Panc1 (cell line): ENCODE data around the gene CYP26B1. TPM values are rescaled to one million over a fixed set of nuclear protein-coding genes. Genes with fewer than 3 reads are reported as not detected.

Experiments used
- ATAC-seq: fragments of 200-7000 bp; cut with Tn5 transposase; 2 replicates; pipeline ENCODE4 v1.9.1; 2020; ENCODE audit warnings: mild to moderate bottlenecking, moderate library complexity
- BruUV-seq: library from RNA; stranded (reverse); fragments of 400-500 nt; replicated peaks from 2 replicates; lab custom pipeline; 2021; lab: Mats Ljungman, UMichigan
- CTCF ChIA-PET: fragments of 300-600 bp; sonication (Branson Sonifier 250); formaldehyde crosslinking; loops from one replicate; lab custom pipeline; 2022; ENCODE audit warnings: antibody characterized with exemption; lab: Charles Lee
- POLR2A ChIA-PET: fragments of 300-600 bp; sonication (Branson Sonifier 250); formaldehyde crosslinking; loops from one replicate; lab custom pipeline; 2022; ENCODE audit warnings: antibody characterized with exemption; lab: Charles Lee
- DNase-seq: peaks from one replicate; pipeline ENCODE4 v3.0.0-alpha.2; 2010; ENCODE audit warnings: low read depth, low spot score
- H3K27ac ChIP-seq: 2 replicates; pipeline ENCODE4 v1.5.1; 2011; ENCODE audit warnings: mild to moderate bottlenecking, low read length, inconsistent platforms
- H3K27me3 ChIP-seq: fragments of 200-500 bp; sonication (Bioruptor generic); 2 replicates; pipeline ENCODE4 v1.6.0; 2014; ENCODE audit warnings: low read length, inconsistent platforms; ENCODE audit not compliant: control insufficient read depth, insufficient read depth
- H3K36me3 ChIP-seq: fragments of 200-500 bp; sonication (Bioruptor generic); 2 replicates; pipeline ENCODE4 v1.5.1; 2014; ENCODE audit warnings: inconsistent platforms, mild to moderate bottlenecking, low read length, moderate library complexity; ENCODE audit not compliant: control insufficient read depth, insufficient read depth
- H3K4me1 ChIP-seq: 2 replicates; pipeline ENCODE4 v1.5.1; 2011; ENCODE audit warnings: inconsistent platforms, mild to moderate bottlenecking, low read length, moderate library complexity; ENCODE audit not compliant: control insufficient read depth, insufficient read depth
- H3K4me3 ChIP-seq, 2 experiments: 2 replicates each; pipeline ENCODE4 v1.5.1; 2011 to 2012; ENCODE audit warnings: low read depth in 2 of 2, low read length in 2 of 2, mild to moderate bottlenecking in 2 of 2, inconsistent platforms in 1 of 2, moderate library complexity in 1 of 2
- H3K9me3 ChIP-seq: fragments of 200-500 bp; sonication (Bioruptor generic); 2 replicates; pipeline ENCODE4 v1.5.1; 2014; ENCODE audit warnings: low read depth, mild to moderate bottlenecking, inconsistent platforms, low read length, moderate library complexity; ENCODE audit not compliant: control insufficient read depth, insufficient read depth
- POLR2AphosphoS5 ChIP-seq: IDR thresholded peaks from 2 replicates; pipeline ENCODE4 v1.6.1; 2012; ENCODE audit warnings: mild to moderate bottlenecking, low read depth, low read length, moderate library complexity
- SIN3A ChIP-seq: IDR thresholded peaks from 2 replicates; pipeline ENCODE4 v1.6.1; 2012; ENCODE audit warnings: low read depth, mild to moderate bottlenecking, low read length, moderate library complexity, borderline replicate concordance; ENCODE audit not compliant: insufficient read depth
- TCF7L2 ChIP-seq: IDR thresholded peaks from 2 replicates; pipeline ENCODE4 v1.6.1; 2011; ENCODE audit warnings: mild to moderate bottlenecking, low read depth, low read length, inconsistent platforms
- in situ Hi-C: cut with HindIII; loops from 2 replicates; pipeline ENCODE4 v1.10.0; 2016; ENCODE audit warnings: low sequenced_read_pairs, low pct_unique_long_range_greater_than_20kb
- intact Hi-C: fragments of 100-400 bp; cut with micrococcal nuclease; formaldehyde crosslinking; loops from one replicate; pipeline ENCODE4 v1.10.0; 2022; ENCODE audit not compliant: unreplicated experiment
- total RNA-seq: library from RNA; stranded (reverse); gene quantifications from one replicate; pipeline ENCODE4 v1.2.1, GENCODE V29; 2021; ENCODE audit not compliant: unreplicated experiment
- TF ChIP-seq, protein P1 (sequence below): fragments of 450-650 bp; IDR thresholded peaks from 2 replicates; pipeline ENCODE4 v1.5.1; 2017; ENCODE audit warnings: mild to moderate bottlenecking
- TF ChIP-seq, protein P2 (sequence below), 2 experiments: IDR thresholded peaks; 2 replicates each; pipeline ENCODE4 v1.6.1; 2011 to 2012; ENCODE audit warnings: low read depth in 2 of 2, control low read depth in 1 of 2, low read length in 1 of 2, mild to moderate bottlenecking in 1 of 2, moderate library complexity in 1 of 2; ENCODE audit not compliant: insufficient read depth in 1 of 2

CYP26B1 gene
- total RNA-seq, 1 experiment from 2014 or later: 12.3 TPM

DNA sequence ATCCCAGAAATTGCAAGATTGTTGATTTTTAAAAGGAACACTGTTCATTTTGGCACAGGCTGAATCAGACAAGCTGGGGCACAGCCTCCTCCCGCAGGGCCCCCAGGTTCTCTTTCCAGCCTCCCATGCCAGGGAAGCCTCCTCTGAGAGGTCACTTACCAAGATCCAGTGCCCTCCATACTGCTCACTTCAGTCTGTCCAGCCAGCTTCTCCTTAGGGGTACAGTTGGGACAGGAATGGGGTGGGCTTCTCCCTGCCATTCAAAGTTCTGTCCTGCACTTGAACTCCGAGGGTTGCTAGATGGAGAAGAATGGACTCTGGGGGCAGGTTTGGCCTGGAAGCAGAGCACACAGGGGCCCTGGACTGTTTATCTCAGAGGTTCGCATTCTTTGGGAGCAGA lies 7.5 kb upstream of the CYP26B1 start:
- TF ChIP-seq TCF7L2 (no peak), POLR2AphosphoS5 (no peak), SIN3A (no peak)
- TF ChIP-seq, protein P1, sequence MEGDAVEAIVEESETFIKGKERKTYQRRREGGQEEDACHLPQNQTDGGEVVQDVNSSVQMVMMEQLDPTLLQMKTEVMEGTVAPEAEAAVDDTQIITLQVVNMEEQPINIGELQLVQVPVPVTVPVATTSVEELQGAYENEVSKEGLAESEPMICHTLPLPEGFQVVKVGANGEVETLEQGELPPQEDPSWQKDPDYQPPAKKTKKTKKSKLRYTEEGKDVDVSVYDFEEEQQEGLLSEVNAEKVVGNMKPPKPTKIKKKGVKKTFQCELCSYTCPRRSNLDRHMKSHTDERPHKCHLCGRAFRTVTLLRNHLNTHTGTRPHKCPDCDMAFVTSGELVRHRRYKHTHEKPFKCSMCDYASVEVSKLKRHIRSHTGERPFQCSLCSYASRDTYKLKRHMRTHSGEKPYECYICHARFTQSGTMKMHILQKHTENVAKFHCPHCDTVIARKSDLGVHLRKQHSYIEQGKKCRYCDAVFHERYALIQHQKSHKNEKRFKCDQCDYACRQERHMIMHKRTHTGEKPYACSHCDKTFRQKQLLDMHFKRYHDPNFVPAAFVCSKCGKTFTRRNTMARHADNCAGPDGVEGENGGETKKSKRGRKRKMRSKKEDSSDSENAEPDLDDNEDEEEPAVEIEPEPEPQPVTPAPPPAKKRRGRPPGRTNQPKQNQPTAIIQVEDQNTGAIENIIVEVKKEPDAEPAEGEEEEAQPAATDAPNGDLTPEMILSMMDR: no peak
- TF ChIP-seq, protein P2, sequence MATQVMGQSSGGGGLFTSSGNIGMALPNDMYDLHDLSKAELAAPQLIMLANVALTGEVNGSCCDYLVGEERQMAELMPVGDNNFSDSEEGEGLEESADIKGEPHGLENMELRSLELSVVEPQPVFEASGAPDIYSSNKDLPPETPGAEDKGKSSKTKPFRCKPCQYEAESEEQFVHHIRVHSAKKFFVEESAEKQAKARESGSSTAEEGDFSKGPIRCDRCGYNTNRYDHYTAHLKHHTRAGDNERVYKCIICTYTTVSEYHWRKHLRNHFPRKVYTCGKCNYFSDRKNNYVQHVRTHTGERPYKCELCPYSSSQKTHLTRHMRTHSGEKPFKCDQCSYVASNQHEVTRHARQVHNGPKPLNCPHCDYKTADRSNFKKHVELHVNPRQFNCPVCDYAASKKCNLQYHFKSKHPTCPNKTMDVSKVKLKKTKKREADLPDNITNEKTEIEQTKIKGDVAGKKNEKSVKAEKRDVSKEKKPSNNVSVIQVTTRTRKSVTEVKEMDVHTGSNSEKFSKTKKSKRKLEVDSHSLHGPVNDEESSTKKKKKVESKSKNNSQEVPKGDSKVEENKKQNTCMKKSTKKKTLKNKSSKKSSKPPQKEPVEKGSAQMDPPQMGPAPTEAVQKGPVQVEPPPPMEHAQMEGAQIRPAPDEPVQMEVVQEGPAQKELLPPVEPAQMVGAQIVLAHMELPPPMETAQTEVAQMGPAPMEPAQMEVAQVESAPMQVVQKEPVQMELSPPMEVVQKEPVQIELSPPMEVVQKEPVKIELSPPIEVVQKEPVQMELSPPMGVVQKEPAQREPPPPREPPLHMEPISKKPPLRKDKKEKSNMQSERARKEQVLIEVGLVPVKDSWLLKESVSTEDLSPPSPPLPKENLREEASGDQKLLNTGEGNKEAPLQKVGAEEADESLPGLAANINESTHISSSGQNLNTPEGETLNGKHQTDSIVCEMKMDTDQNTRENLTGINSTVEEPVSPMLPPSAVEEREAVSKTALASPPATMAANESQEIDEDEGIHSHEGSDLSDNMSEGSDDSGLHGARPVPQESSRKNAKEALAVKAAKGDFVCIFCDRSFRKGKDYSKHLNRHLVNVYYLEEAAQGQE (IDR thresholded peaks at IDR 0.05; ENCODE audit: insufficient read depth in 1 of 2, low read depth in 2 of 2, low read length in 1 of 2): no peak
- Histone ChIP-seq H3K27ac (no peak overlapping the region), H3K36me3 (no peaks in the 10 kb centered on the region), H3K27me3 (0 out of 2 replicates have a peak, but pooled peaks cover 2% of the 10 kb centered on the region), H3K4me3 (no peak overlapping the region), H3K9me3 (no peaks in the 10 kb centered on the region), H3K4me1 (peaks cover 2% of the 10 kb centered on the region; the same call in 1 of the 2 replicates)
- in situ Hi-C loops (no loop called here), intact Hi-C loops (loop anchor here (10.0 kb wide), 2 partner anchors 350 to 590 kb away; no protein-coding TSS in a partner anchor)
- ATAC-seq (no peak), DNase-seq (no peak)
- ChIA-PET POLR2A (interaction anchor here (0.6 kb wide), 1 partner anchor 391 kb away, joined by 3 read pairs; no protein-coding TSS in a partner anchor), CTCF (interaction anchor here (1.2 kb wide), 1 partner anchor 425 kb away, joined by 11 read pairs; no protein-coding TSS in a partner anchor)
- no TSS peak for BruUV-seq

DNA sequence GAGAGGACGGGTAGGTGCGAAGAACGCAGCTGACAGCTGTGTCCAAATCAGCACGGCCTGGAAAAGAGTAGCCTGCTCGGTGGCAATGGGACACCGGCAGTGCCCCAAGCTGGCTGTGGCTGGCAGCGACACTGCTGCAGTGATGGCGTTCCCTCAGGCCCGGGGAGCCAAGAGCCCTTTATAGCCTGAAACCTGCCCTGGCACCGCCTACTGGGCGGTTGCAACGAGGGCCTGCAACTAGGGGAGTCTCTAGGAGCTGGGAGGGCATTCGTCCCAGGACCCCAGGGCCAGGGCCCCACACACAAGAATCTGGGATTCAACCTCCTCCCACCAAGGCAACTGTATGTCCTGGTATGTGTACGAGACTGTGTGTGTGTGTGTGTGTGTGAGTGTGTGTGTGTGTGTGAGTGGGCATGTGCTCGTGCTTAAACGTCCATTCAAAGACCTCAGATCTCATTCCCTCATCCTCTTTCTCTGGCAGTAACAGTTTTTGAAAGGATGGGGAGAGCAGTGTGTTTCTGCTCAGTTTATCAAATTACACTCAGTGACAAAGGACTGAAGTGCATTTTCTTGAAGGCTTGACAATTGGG lies 6.8 kb upstream of the CYP26B1 start:
- H3K4me1 ChIP-seq: peaks cover 7% of the 10 kb centered on the region
- TF ChIP-seq, protein P1: no peak
- TF ChIP-seq, protein P2 (IDR thresholded peaks at IDR 0.05; ENCODE audit: insufficient read depth in 1 of 2, low read depth in 2 of 2, low read length in 1 of 2): no peak
- no peak for TF ChIP-seq TCF7L2
- no peak for TF ChIP-seq POLR2AphosphoS5
- H3K9me3 ChIP-seq: no peaks in the 10 kb centered on the region
- POLR2A ChIA-PET: interaction anchor here (0.6 kb wide), 1 partner anchor 390 kb away, joined by 3 read pairs; no protein-coding TSS in a partner anchor
- intact Hi-C loops (loop anchor here (5.0 to 10.0 kb wide), 4 partner anchors 350 to 607 kb away; no protein-coding TSS in a partner anchor), in situ Hi-C loops (no loop called here)
- H3K27me3 ChIP-seq: peaks cover 2% of the 10 kb centered on the region; the same call in 1 of the 2 replicates
- no peaks in the 10 kb centered on the region for H3K36me3 ChIP-seq
- no peak overlapping the region for H3K27ac ChIP-seq
- no peak for ATAC-seq
- no peak overlapping the region for H3K4me3 ChIP-seq
- no peak for DNase-seq
- BruUV-seq: no TSS peak
- CTCF ChIA-PET: interaction anchor here (1.0 kb wide), 1 partner anchor 230 kb away, joined by 4 read pairs; no protein-coding TSS in a partner anchor
